ENCODE measurements around the gene ADAMTS6. TPM values are rescaled to one million over a fixed set of nuclear protein-coding genes. Genes with fewer than 3 reads are reported as not detected.
A peak's percentile ranks its signal among the peaks of the same experiment; 100 is the strongest.

The ADAMTS6 gene
- total and polyA plus RNA-seq, 2 donors (not counting 1 experiment from before 2014, with no cell fraction given): 3.6 to 12.3 TPM

GRCh38 chr5:65104831-65105230, 376.9 kb downstream of the ADAMTS6 start:
- CTCF ChIA-PET: interaction anchor here (1.6 to 6.2 kb wide), 2 partner anchors 30 to 378 kb away, joined by 8 to 36 read pairs; partner anchors contain the start of gene ADAMTS6
- H3K9me3 ChIP-seq (ENCODE audit: control extremely low read depth in 1 of 3, control insufficient read depth in 2 of 3, insufficient read depth in 1 of 3, low read length in 2 of 3): no peaks in the 10 kb centered on the region
- H3K79me2 ChIP-seq (ENCODE audit: control insufficient read depth, insufficient read depth, low read length): no peaks in the 10 kb centered on the region
- WGBS (ENCODE audit: insufficient coverage): 90% methylated on average over 2 of the region's 2 CpGs
- no peak overlapping the region for H3K9ac ChIP-seq (ENCODE audit: low read length)
- Mint-ChIP-seq H3K9me3 (ENCODE audit: insufficient read depth) (no peaks in the 10 kb centered on the region), H3K4me3 (no peak overlapping the region), H3K27me3 (no peaks in the 10 kb centered on the region), H3K4me1 (peaks cover 23% of the 10 kb centered on the region), H3K27ac (no peak overlapping the region)
- no peaks in the 10 kb centered on the region for H4K20me1 ChIP-seq (ENCODE audit: control insufficient read depth, insufficient read depth, low read length, poor library complexity, severe bottlenecking)
- H3K27me3 ChIP-seq (replicated peaks in 1 of 4; ENCODE audit: control extremely low read depth in 1 of 4, control insufficient read depth in 3 of 4, insufficient read depth in 4 of 4, low read length in 3 of 4): no peaks in the 10 kb centered on the region
- DNase-seq: no peak
- ATAC-seq (ENCODE audit: low read depth): no peak
- H3K27ac ChIP-seq (ENCODE audit: low read length in 2 of 2): no peak overlapping the region
- no peak overlapping the region for H3K4me2 ChIP-seq (replicated peaks; ENCODE audit: low read depth, low read length, poor library complexity, severe bottlenecking)
- intact Hi-C loops (cut with micrococcal nuclease): loop anchor here (5.0 kb wide), 3 partner anchors 43 to 457 kb away; partner anchors contain the start of genes CENPK and PPWD1
- POLR2A ChIA-PET: no interaction called here
- H2AFZ ChIP-seq (ENCODE audit: insufficient read depth, low read depth, low read length, poor library complexity, severe bottlenecking): peak overlapping the region; percentile 51
- no peak overlapping the region for H3K4me3 ChIP-seq (ENCODE audit: control extremely low read depth in 1 of 5, extremely low read depth in 1 of 5, insufficient read depth in 1 of 5, low read depth in 2 of 5, low read length in 4 of 5)
- no peaks in the 10 kb centered on the region for H3K36me3 ChIP-seq (replicated peaks in 1 of 2; ENCODE audit: control extremely low read depth in 1 of 2, control insufficient read depth in 1 of 2, extremely low read depth in 1 of 2, insufficient read depth in 2 of 2, low read length in 1 of 2)
- H3K4me1 ChIP-seq (ENCODE audit: control insufficient read depth in 2 of 2, insufficient read depth in 2 of 2, low read length in 2 of 2): peaks cover 23% of the 10 kb centered on the region in 2 donors
- TF ChIP-seq, protein P1, sequence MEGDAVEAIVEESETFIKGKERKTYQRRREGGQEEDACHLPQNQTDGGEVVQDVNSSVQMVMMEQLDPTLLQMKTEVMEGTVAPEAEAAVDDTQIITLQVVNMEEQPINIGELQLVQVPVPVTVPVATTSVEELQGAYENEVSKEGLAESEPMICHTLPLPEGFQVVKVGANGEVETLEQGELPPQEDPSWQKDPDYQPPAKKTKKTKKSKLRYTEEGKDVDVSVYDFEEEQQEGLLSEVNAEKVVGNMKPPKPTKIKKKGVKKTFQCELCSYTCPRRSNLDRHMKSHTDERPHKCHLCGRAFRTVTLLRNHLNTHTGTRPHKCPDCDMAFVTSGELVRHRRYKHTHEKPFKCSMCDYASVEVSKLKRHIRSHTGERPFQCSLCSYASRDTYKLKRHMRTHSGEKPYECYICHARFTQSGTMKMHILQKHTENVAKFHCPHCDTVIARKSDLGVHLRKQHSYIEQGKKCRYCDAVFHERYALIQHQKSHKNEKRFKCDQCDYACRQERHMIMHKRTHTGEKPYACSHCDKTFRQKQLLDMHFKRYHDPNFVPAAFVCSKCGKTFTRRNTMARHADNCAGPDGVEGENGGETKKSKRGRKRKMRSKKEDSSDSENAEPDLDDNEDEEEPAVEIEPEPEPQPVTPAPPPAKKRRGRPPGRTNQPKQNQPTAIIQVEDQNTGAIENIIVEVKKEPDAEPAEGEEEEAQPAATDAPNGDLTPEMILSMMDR (IDR thresholded peaks at IDR 0.05): no peak
- no peak for TF ChIP-seq EZH2 (IDR thresholded peaks at IDR 0.05; ENCODE audit: borderline replicate concordance, insufficient read depth, low read depth, low read length, poor library complexity, severe bottlenecking)

DNA sequence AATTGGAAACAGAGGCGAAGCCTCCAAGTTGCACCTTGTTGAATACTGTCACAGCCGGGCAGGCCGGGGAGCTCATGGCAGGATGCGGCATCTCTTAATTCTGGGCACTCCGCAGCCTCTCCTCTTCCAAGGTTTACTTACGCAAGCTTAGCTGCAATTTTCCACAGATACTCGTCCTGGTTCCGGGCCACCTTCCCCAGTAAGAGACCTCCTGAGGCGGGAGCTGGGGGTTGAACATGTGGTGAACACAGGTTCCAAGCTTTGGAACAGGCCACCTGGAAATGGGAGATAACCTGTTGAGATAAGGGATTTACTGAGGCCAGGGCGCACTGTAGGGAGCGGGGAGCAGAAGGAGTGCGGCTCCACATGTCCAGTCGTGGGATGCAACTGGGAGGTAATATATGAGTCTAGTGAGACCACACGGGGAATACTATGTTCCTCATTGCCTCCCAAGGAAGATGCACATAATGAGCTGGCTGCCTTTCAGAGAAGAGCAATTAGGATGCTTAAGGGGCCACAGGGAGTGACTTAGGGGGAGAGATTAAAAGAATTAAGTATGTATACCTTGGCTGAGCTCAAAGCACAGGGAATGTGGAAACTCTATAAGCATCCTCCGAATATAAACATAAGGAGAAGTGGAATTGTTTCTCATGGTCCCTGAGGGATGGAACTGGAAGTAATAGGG, 377.8 kb downstream of the ADAMTS6 start:
- peaks cover 23% of the 10 kb centered on the region for H3K4me1 Mint-ChIP-seq
- H3K9ac ChIP-seq (ENCODE audit: low read length): peak overlapping the region; percentile 94
- DNase-seq: no peak

More for the DNA sequence above, 377.8 kb downstream of the ADAMTS6 start:
- peak overlapping the region; percentile 78 for H3K4me2 ChIP-seq (replicated peaks; ENCODE audit: low read depth, low read length, poor library complexity, severe bottlenecking)
- H3K4me3 ChIP-seq (ENCODE audit: control extremely low read depth in 1 of 5, extremely low read depth in 1 of 5, insufficient read depth in 1 of 5, low read depth in 2 of 5, low read length in 4 of 5): peak overlapping the region in 4 of 5 experiments; percentile 63 to 76 (median 68)
- no peaks in the 10 kb centered on the region for H3K27me3 ChIP-seq (replicated peaks in 1 of 4; ENCODE audit: control extremely low read depth in 1 of 4, control insufficient read depth in 3 of 4, insufficient read depth in 4 of 4, low read length in 3 of 4)
- WGBS (ENCODE audit: insufficient coverage): 96% methylated on average over 10 of the region's 15 CpGs
- H3K27ac Mint-ChIP-seq: peak overlapping the region; percentile 85
- no peak for ATAC-seq (ENCODE audit: low read depth)
- no peaks in the 10 kb centered on the region for H3K9me3 ChIP-seq (ENCODE audit: control extremely low read depth in 1 of 3, control insufficient read depth in 2 of 3, insufficient read depth in 1 of 3, low read length in 2 of 3)
- H3K4me3 Mint-ChIP-seq: peak overlapping the region; percentile 84
- CTCF ChIA-PET: interaction anchor here (1.1 to 6.2 kb wide), 7 partner anchors 27 to 379 kb away, joined by 3 to 36 read pairs (median 6); partner anchors contain the start of gene ADAMTS6
- peak overlapping the region; percentile 95 for H2AFZ ChIP-seq (ENCODE audit: insufficient read depth, low read depth, low read length, poor library complexity, severe bottlenecking)
- H3K27me3 Mint-ChIP-seq: no peaks in the 10 kb centered on the region
- POLR2A ChIA-PET: interaction anchor here (1.1 to 1.6 kb wide), 2 partner anchors 43 to 69 kb away, joined by 3 to 7 read pairs; no protein-coding TSS in a partner anchor
- H3K79me2 ChIP-seq (ENCODE audit: control insufficient read depth, insufficient read depth, low read length): no peaks in the 10 kb centered on the region
- peaks cover 23% of the 10 kb centered on the region in 2 donors for H3K4me1 ChIP-seq (ENCODE audit: control insufficient read depth in 2 of 2, insufficient read depth in 2 of 2, low read length in 2 of 2)
- peak overlapping the region in 1 of 2 donors; percentile 91 for H3K27ac ChIP-seq (ENCODE audit: low read length in 2 of 2)
- TF ChIP-seq, protein P1 (IDR thresholded peaks at IDR 0.05): no peak
- no peak for TF ChIP-seq EZH2 (IDR thresholded peaks at IDR 0.05; ENCODE audit: borderline replicate concordance, insufficient read depth, low read depth, low read length, poor library complexity, severe bottlenecking)
- H4K20me1 ChIP-seq (ENCODE audit: control insufficient read depth, insufficient read depth, low read length, poor library complexity, severe bottlenecking): no peaks in the 10 kb centered on the region
- intact Hi-C loops (cut with micrococcal nuclease): loop anchor here (1.0 to 5.0 kb wide), 5 partner anchors 42 to 458 kb away; partner anchors contain the start of genes CENPK and PPWD1
- H3K9me3 Mint-ChIP-seq (ENCODE audit: insufficient read depth): no peaks in the 10 kb centered on the region
- H3K36me3 ChIP-seq (replicated peaks in 1 of 2; ENCODE audit: control extremely low read depth in 1 of 2, control insufficient read depth in 1 of 2, extremely low read depth in 1 of 2, insufficient read depth in 2 of 2, low read length in 1 of 2): no peaks in the 10 kb centered on the region
